ENCODE measurements around the gene PGA5.
A peak's percentile ranks its signal among the peaks of the same experiment; 100 is the strongest.

The PGA5 gene

GRCh38 chr11:61270354-61271076, 29.5 kb downstream of the PGA5 start:
- DNase-seq, result no peak

DNA sequence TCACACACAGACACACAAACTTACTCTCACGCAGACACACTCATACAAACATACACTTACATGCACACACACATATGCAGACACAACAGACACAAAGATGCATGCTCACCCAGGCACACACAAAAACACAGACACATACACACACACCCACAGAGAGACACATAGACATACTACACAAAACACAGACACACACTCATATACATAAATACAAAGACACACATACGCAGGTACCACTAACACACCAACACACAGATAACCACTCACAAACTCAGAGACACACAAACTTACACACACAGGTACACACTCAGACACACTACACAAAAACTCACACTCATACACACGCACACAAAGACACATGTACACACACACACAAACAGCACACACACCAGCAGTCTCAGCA, 31.8 kb downstream of the PGA5 start:
- DNase-seq, result no peak

DNA sequence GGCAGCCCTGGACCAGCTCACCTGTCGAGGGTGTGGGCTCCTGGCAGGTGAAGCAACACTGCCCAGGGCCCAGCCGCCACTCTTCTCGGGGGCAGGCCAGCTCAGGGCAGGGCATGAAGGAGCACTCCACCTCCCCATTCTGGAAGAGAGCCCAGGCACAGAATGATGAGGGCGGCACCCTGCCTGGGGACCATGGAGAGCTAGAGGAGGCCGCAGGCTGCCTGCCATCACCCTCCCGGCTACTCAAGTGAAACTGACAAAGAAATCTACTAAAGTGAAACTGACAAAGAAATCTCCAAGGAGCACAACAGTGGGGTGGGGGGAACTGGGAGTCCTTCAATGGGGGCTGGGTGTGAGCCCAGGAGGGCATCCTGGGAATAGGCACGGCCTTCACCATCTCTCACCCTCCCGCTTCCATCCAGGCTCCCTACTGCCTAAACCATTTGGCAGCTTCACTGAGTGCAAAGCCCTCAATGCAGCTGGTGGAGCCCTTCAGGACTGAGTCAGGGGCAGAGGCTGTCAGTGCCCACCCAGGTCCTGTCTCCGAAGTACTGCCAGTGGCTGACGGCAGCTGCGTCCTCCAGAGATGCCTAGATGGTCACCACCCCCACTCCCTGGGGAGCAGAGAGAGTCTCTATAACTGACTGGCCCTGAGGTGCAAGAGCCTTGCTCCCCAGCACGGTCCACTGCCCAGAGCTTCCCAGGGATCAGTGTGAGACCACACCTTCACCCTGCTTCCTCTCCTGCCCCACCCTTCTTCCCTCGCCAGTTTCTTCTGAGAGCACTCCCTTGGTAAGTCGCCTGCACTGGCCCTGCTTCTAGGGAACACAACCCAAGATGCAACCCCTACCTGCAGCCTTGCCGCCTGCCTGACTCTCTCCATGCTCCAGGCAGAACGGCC, 32.5 kb downstream of the PGA5 start:
- no peak for DNase-seq

DNA sequence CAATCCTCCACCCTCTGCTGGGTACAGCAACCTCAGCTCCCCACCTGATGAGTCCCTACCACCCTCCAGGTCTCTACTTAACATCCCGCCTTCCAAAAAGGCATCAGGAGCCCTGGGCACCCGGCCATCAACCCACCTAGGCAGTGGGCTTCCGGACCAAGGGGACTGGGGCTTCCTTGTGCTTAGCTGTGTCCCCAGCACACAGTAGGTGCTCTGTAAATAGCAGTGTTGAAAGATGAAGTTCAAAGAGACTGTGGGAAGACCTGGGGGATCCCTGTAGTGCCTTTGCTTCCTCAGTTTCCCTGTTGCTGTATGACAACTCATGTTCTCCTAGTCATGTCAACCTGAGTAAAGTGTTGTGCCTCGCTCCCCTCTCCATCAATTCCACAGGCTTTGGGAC, 33.1 kb downstream of the PGA5 start:
- DNase-seq, result no peak

GRCh38 chr11:61275191-61275590, 34.2 kb downstream of the PGA5 start:
- no peak for DNase-seq

GRCh38 chr11:61277186-61278000, 36.4 kb downstream of the PGA5 start:
- no peak for DNase-seq

GRCh38 chr11:61278001-61278470, 37.1 kb downstream of the PGA5 start:
- DNase-seq, result no peak

GRCh38 chr11:61279934-61280659, 39.1 kb downstream of the PGA5 start:
- DNase-seq, result no peak

- no peak for DNase-seq
These were observed 40.1 kb downstream of the PGA5 start for GRCh38 chr11:61280883-61281580.

- DNase-seq, result no peak
These were observed 40.7 kb downstream of the PGA5 start for GRCh38 chr11:61281581-61282250.

DNA sequence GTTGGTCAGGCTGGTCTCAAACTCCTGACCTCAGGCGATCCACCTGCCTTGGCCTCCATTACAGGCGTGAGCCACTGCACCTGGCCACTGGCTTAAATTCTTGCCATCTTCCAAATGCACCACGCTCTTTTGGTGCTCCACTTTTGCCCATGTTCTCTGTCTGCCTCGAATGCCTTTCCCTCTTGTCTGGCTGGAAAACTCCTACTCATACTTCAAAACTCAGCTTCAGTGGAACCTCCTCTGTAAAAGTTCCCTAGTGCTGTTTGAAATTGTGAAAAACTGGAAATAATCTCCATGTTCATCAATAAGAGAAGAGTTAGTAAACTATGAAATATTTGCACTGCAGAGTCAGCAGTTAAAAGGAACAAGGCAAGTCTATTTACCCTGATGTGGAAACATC, 42.6 kb downstream of the PGA5 start:
- no peak for DNase-seq

DNA sequence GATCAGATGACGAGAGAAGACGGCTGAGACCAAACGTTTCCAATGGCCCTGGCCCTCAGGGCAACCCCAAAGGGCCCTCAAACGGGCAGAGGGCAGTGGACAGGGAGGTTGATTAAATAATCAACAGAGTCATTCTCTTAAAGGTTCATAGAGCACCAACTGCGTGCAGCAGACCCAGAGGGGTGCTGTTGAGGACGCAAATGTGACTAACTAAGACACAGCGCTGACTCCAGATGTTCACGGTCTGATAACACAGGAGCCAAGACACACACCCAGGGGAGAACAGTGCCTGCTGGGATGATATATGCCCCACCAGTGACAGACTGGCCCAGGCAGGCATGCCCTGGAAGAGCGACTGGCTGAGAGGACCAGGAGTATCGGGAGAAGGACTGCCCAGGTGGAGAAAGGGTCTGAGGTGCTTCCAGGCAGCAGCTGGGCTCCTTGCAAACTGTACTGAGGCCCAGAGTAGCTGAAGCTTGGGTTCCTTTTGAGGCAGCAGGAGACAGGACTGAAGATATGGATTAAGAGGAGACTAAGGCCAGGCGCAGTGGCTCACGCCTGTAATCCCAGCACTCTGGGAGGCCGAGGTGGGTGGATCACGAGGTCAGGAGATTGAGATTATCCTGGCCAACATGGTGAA, 46.5 kb downstream of the PGA5 start:
- no peak for DNase-seq

DNA sequence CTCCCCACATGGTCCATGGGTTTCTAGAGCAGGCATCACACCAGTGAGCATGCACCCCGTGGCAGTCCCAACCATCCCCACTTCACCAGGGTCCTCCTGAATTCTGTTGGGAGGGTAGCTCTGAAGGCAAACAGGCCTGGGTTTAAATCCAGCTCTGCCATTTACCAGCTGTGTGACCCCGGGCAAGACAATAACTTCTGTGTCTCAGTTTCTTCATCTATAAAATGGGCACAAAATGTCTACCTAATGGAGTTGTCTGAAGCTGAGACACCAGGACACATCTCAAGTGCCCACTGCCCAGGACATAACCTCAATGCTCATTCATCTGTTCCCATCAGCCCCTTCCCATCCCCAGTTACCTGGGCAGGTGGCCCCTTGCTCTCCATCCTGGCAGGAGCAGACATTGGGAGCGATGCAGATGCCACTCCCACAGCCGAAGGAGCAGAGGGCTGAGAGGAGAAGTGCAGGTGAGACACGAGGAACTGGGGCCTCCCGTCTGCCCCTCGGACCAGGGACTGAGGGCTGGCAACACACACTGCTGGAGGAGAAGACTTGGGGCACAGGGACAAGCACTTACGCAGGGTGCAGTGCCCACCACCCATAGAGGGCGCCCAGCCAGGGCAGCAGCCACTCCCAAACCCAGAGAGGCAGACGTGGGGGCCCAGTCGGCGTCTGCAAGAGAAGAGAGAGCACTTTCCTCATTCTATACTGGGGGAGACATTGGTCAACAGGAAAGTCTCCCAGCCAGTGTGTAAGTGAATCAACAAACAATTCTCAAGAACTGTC, 50.1 kb downstream of the PGA5 start:
- no peak for DNase-seq

- no peak for DNase-seq
These were observed 51.4 kb downstream of the PGA5 start for GRCh38 chr11:61292356-61292755.

DNA sequence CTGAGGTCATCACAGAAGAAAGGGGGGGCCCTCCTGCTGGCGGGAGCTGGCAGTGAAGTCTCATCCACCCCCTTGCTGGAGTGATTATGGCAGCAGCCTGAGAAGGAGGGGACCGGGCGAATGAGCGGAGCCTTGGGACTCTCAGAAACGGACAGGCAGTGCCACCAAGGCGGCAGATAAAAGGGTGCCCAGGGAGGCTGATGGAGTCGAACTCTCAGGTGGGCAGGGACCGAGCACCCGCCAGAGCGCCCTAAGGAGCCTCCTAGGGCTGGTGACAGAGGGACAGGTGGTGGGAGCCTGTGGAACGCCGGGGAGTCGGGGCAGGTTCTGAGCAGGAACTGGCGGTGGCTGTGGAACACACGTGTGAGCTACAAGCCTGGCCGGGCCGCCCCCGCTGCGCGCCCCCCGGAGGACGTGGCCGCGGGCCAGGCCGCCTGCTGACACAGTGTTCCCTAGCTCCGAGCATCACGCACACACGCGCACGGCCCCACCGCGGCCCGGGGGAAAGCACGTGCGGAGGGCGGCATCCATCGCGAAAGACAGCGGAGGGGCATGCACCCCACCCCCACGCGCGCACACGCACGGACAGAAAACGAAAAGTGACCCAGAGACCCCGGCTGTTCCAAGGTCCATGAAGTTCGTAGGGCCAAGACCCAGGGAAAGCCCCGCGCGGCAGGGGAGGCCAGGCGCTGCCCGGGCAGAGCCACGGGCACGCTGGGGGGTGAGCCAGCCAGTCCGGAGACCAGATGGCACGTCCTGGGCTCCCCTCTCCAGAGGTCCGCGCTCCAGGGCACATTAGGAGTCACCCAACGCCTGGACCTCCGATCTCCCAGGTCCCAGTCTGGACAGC, 53.1 kb downstream of the PGA5 start:
- no peak for DNase-seq

GRCh38 chr11:61294717-61295595, 54.0 kb downstream of the PGA5 start, which contains the start of gene VWCE:
VWCE (minus strand) TSS chr11:61295316; CDS start chr11:61295037, 279 bp downstream.
- peak; percentile 62 for DNase-seq

DNA sequence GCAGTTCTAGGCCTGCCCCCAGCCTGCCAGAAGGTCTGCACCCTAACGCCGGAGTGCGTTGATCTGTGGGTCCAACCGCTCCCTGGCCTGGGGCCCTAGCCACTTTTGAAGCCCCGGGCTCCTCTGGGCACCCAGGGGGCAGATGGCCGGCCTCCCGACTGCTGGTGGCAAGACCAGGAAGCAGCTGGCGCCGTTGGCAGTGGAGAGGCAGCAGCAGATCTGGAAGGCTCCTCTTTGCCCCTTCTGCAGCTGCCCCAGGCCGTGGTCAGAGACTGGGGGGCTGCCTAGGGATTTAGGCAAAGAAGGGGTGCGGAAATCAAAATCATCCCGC, 54.6 kb downstream of the PGA5 start:
- no peak for DNase-seq

DNA sequence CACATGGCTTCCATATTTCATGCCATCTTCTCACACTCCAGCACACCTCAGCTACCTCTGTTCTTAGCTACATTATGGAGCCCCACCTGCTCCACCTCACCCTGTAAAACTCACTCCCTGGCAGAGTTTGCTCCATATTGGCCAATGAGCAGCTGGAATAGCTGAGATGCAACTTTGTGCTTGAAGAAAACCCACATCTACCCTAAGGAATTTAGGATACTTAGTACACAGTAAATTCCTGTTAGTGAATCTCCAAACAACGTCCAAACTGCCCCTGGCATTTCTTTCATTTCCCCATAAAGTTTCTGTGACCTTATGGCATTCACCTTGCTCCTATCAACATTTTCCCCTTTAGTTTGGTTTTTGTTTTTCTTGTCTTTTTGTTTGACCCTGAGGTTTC, 56.4 kb downstream of the PGA5 start:
- DNase-seq, result no peak
